SKM-1 treated with dmso at 0.1 percent for 144 hours (cell line): ENCODE measurements around the gene HNRNPH1.
A peak's percentile ranks its signal among the peaks of the same experiment; 100 is the strongest.
"Not testable (repeated sequence)": the region's sequence is repeated elsewhere in the genome, so short reads cannot be mapped to it uniquely, and the experiment has no call there.

Source experiments
- DNase-seq: peaks from one replicate; lab custom pipeline; 2025; ENCODE audit not compliant: unreplicated experiment; lab: John Stamatoyannopoulos, UW

The HNRNPH1 gene, protein sequence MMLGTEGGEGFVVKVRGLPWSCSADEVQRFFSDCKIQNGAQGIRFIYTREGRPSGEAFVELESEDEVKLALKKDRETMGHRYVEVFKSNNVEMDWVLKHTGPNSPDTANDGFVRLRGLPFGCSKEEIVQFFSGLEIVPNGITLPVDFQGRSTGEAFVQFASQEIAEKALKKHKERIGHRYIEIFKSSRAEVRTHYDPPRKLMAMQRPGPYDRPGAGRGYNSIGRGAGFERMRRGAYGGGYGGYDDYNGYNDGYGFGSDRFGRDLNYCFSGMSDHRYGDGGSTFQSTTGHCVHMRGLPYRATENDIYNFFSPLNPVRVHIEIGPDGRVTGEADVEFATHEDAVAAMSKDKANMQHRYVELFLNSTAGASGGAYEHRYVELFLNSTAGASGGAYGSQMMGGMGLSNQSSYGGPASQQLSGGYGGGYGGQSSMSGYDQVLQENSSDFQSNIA

DNA sequence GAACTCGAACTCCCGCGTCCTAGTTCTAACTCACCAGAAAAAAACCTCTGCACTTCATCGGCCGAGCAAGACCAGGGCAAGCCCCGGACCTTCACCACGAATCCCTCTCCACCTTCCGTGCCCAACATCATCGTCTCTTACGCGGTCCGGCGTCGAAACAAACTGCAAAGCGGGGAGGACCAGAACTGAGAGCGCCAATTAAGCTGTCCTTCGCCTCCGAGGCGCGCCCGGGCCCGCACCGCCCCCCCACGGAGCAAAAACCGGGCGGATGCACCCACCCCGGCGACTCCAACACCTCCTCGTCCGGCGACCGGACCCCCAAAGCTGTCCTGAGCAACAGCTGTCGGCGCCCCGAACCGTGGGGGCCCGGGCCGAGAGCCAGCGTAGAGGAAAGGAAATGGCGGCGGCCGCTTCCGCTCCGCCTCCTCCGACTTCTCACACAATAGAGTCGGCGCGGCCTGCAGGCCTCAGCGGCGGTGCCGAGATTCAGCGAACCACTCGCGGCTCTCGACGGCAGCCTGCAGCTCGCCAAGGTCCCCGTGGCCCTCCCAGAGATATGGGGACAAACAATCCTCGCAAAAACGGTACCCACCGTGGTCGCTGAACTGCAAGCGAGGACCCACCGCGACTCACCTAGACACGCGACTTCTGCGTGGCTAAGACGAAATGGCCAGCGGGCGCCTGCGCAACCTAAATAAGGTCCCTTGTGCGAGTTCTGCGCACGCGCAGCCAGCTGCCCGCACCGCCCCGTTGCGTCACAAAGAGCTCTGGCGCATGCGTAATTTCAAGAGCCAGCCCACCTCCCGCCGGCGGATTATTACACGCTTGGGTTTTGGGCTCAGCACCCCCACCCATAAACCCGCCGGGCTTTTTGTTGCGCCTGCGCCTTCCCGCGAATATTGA, at the start of gene HNRNPH1:
TSS of gene HNRNPH1 (minus strand) at position 669 of the 903 bp plus-strand sequence. CDS start at position 131, 538 bp downstream.
- DNase-seq, result peak; percentile 98

- DNase-seq, result peak; percentile 73
Measured at GRCh38 chr5:179668391-179668790, 44.9 kb upstream of the HNRNPH1 start.

- DNase-seq, result not testable (repeated sequence)
Measured at GRCh38 chr5:179661647-179662046, 38.2 kb upstream of the HNRNPH1 start.

DNA sequence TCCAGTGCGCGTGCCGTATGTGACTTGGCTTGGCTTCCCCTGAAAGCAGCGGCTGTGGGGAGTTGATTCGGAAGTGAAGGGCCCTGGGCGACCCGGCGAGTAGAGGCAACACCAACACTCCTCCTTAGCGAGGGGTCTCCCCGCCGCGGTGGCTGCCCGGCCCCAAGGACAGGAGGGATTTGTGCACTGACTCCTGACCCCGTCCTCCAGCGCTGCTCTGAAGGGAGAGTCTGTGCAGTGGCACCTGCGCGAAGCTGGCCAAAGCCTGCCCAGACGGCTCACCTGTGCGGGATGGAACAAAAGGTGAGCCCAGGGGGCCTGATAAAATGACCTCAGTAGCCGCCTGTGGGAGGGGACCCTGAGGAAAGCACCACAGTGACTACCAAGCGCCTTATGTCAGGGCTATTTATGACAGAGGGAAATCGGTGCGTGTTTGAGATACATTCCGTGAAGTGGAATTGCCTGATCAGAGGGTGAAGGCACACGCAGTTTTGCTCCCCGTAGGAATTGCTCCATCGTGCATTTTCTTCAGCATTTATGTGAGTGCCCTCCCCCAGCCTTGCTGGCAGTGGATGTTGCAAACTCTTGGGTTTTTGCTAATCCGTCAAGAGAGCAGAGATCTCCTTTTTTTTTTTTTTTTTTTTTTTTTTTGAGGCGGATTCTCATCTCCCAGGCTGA, 34.8 kb upstream of the HNRNPH1 start:
- DNase-seq, result peak; percentile 56

GRCh38 chr5:179657302-179658178, 34.1 kb upstream of the HNRNPH1 start:
- not testable (repeated sequence) for DNase-seq

DNA sequence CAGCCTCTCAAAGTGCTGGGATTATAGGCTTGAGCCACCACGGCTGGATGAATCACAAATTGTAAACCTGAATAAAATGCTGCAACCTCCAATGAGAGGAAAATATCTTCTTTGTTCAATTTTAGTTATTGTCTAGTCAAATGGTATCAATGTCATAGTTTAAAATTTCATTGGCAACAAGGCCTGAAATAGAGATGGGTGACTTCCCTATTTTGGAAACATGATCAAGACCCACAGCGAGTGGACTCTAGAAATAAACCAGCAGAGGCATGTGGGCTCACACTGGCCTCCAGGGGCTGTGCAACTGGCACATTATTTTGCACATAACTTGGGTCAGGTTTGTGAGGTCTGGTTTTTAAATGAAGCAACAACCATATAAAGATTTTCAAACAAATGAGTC, 29.7 kb upstream of the HNRNPH1 start:
- DNase-seq, result not testable (repeated sequence)

DNA sequence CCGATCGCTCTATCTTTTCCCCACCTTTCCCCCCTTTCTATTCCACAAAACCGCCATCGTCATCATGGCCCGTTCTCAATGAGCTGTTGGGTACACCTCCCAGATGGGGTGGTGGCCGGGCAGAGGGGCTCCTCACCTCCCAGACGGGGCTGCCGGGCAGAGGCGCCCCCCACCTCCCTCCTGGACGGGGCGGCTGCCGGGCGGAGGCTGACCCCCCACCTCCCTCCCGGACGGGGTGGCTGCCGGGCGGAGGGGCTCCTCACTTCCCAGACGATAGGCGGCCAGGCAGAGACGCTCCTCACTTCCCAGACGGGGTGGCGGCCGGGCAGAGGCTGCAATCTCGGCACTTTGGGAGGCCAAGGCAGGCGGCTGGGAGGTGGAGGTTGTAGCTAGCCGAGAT, 26.8 kb upstream of the HNRNPH1 start:
- DNase-seq, result not testable (repeated sequence)

DNA sequence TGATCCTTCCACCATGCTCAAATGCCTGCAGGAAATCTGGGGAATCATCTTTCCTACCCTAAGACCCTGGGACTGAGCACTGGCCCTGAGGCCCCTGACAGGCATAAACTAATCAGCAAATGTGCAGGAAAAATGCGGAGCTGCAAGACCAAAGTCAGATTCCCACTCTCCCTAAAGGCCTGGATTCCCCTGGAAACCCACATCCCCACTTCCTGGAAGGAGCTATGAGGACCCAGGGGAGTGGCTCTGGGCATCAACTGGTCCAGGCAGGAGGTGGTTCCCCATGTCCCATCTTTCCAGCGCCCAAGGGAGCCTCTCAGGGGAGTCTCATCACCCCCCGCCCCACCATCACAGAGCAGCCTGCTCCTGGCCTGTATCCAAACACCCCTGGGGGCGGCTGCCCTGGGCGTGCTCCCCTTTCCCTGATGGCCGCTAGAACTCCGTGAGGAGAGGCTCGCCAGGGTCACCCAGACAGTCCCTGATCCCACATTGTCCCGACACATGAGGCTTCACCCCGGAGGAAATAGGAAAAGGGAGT, 25.8 kb upstream of the HNRNPH1 start:
- DNase-seq, result not testable (repeated sequence)

DNA sequence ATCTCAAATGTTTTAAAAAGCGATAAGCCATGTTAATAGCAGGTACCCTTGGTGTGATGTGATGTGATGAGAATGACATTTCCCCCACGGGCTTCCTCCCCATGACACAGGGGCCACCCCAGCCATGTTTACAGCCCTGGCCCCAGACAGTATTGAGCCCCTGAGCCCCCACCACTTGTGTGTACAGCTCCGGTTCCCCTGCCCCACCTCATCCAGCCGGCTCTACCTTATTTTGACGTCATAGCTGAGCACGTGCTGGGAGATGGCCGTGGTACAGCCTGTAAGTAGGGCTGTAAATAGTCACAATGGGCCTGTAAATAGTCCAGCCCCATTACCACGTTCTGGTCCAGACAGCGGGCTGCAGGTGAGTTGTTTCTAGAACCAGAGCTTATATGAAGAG, 24.9 kb upstream of the HNRNPH1 start:
- DNase-seq, result no peak

DNA sequence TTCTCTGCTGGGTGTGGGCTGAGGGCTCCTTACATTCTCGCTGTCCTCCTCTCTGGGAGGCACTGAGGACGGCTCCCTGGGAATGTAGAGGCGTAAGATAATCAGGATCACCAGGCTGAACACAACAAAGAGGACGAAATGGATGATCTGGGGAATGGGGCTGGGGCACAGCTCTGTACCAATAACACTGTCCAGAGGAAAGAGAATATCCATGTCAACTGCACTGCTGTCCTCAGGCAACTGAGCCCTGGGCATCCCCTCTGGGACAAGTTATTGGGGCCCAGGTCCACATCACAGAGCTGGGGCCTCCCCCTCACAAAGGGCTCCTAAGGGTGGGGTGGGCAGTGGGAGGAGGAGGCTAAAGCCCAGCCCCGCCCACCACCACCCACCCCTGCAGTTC, 21.3 kb upstream of the HNRNPH1 start:
- DNase-seq, result not testable (repeated sequence)

DNA sequence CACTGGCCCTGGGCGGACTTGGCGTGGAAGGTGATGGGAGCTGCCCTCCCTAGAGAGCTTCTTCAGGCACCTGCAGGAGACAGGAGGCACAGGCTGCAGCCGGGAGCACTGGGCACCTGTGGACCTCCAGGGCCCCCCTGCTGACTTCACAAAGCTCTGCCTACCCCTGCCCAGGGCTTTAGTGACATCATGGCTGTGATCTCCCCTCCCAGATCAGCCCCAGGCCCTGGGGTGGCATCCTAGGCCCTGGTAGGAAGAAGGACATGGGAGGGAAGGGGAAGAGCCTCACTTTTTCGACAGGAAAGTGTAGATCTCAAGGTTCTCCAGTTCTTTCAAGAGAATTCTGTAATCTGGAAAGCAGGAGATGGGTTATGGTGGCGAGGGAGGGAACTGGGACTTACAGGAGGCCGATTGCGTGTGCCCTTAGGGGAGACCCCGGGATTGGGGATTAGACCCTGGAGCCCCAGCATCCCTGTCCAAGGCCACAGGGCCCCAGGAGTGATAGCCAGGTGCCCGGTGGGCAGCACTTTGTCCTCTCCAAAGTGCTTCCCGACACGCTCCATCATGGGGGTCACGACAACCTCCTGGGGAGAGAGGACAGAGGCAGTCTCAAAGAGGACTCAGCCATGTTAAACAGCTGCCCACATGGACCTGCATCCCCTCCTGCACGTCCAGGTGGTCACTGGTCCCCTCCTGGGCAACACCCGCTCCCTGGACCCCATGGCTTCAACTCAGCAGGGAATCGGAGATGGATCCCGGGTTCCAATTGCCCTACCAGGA, 19.9 kb upstream of the HNRNPH1 start:
- not testable (repeated sequence) for DNase-seq

DNA sequence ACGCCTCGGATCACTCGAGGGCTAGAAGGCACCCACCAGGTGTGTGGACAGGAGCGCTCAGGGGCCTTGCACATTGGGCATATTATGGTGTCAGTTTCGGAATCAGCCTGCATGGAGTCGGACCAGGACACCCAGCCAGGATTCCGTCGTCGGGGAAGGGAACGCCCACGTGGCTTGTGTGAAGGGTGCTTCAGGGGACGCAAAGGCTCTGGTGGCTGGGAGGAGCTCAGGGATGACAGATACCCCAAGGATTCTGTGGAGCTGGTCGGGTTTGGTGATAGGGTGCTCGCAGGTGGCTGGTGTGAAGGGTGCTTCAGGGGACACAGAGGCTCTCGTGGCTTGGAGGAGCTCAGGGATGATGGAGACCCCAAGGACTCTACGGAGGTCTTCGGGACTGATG, 19.2 kb upstream of the HNRNPH1 start:
- DNase-seq, result not testable (repeated sequence)

GRCh38 chr5:179641745-179642144, 18.3 kb upstream of the HNRNPH1 start:
- not testable (repeated sequence) for DNase-seq

DNA sequence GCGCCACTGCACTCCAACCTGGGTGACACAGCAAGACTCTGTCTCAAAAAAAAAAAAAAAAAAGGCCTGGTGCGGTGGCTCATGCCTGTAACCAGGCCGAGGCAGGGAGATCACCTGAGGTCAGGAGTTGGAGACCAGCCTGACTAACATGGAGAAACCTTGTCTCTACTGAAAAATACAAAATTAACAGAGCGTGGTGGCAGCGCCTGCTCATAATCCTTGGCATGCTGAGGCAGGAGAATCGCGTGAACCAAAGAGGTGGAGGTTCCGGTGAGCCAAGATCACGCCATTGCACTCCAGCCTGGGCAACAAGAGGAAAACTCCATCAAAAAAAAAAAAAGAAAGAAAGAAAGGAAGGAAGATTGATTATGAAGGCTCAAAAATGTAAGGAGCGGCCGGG, 15.8 kb upstream of the HNRNPH1 start:
- not testable (repeated sequence) for DNase-seq

DNA sequence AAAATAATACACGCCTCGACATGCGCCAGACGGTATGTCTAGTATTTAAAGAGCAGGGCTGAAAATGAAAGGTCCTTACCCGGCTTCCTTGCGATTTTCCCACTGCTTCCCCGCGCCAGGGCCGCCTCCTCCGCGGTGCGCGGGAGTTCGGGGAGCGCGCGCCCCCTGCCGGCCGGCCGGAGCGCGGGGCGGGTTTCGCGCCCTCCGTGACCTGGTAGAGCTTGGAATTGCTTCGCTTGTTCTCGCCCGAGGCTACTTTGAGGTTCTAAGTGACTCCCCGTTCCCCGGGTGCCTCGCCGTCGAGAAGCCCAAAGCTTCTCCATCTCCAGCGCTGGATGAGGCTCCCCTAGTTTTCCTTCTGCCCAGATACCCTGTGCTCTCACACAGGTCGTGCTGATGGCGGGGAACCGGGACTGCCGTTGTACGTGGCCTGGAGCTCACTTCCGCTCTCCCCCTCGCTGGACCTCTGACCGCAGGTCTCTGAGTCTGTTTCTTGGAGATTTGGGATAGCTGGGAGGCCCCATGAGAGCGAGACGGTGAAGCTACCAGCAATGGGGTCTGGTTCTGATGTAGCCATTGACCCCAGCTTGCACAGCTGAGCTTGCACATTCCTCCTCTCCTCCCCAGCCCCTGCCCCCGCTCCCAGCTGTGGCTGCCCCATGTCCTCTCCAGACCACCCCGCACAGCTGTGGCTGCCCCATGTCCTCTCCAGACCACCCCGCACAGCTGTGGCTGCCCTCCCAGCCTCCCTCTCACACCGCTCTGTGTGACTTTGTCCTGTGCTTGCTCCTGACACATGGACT, 11.1 kb upstream of the HNRNPH1 start:
- DNase-seq, result not testable (repeated sequence)

GRCh38 chr5:179633501-179634369, 10.3 kb upstream of the HNRNPH1 start:
- not testable (repeated sequence) for DNase-seq

DNA sequence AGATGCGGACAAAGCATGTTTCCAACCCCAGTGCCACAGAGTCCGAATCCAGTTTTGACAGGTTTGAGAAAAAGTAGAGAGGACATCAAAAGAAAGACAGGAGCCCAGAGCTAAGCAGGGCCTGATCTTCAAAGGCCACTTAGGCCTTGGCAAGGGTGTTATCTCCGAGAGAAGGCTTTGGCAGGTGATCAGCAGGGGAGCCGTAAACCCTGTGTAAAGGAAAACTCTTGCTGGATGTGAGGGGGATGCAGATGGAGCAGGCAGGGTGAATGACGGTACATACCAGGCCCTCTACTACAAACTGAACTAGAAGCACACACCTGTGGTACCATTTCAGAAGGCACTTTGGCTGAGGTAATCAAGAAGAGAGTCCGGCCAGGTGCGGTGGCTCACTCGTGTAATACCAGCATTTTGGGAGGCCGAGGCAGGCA, 1.4 kb upstream of the HNRNPH1 start:
- DNase-seq, result no peak
